Lower leg skin (tissue), 4 donors: ENCODE data around the gene CCNQ. TPM values are rescaled to one million over a fixed set of nuclear protein-coding genes. Genes with fewer than 3 reads are reported as not detected.
A peak's percentile ranks its signal among the peaks of the same experiment; 100 is the strongest.

Experiments used
- DNase-seq, 2 donors: peaks; one replicate each; pipeline ENCODE4 v3.0.0-alpha.2; 2019; ENCODE audit warnings: low spot score in 2 of 2
- H3K4me3 ChIP-seq: fragments of 200-600 bp; sonication (generic); 2 replicates; pipeline ENCODE4 v1.5.1; 2017; ENCODE audit warnings: mild to moderate bottlenecking, low read depth; ENCODE audit not compliant: poor library complexity, severe bottlenecking
- CTCF ChIP-seq, 3 donors: fragments of 450-650 bp; IDR thresholded peaks; one replicate each; pipeline ENCODE4 v1.5.1; 2016; ENCODE audit warnings: antibody characterized with exemption in 3 of 3, mild to moderate bottlenecking in 3 of 3, moderate library complexity in 2 of 3
- POLR2A ChIP-seq, 2 donors: fragments of 450-650 bp; IDR thresholded peaks; one replicate each; pipeline ENCODE4 v1.6.1; 2016 to 2017; ENCODE audit warnings: antibody characterized with exemption in 2 of 2, mild to moderate bottlenecking in 1 of 2, moderate library complexity in 1 of 2
- WGBS, 2 donors: methylation state at CpG; one replicate each; pipeline ENCODE4 v1.1.5; 2018; 5-methylcytosine and 5-hydroxymethylcytosine counted together
- intact Hi-C: fragments of 100-400 bp; cut with DNase I; formaldehyde crosslinking; loops from one replicate; pipeline ENCODE4 v1.15.0; 2023; ENCODE audit warnings: low total_unique reads
- total RNA-seq, 4 donors: library from RNA; depleted of rRNA; stranded (reverse); fragments of >200 nt; gene quantifications; one replicate each; pipeline ENCODE4 v1.1.0, GENCODE V29; 2016

CCNQ gene
- total RNA-seq, 4 donors from 2014 or later, result 20.7 to 35.7 (median 28.5) TPM

DNA sequence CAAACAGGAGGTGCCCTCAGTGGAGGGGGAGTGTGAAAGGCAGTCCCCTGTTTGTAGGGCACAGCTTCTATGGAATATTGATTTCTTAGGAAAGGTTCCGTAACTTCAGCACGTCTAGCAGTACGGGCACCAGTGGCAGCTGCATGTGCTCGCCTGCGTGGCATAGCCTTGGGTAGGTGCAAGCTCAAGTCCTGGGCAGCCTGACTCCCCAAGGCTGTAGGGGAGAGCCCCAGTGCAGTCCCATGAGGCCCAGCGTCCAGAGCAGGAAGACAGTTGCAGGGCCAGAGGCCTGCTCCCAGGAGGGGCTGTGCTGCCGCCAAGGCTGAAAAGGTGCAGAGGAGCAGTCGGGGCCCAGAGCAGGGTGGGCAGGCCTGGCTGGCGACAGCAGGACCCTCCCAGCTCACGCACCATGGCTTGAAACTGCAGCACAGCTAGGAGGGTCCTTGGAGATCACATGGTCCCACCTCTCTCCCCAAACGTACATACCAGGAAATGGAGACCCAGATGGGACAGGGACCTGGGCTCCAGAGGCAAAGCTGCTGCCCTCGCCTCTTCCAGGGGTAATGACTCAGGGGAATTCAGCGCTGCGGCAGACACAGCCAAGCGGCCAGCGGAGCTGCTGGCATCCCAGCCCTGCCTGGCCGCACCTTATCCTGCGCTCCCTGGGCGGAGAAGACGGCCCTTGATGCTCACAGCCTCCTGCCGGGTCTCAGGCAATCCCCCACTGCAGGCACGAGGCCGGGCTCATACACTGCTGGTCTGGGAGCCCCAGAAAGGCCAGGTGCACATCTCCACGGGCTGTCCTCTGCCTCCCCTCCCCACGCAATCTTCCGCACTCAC lies 42.0 kb upstream of the CCNQ start:
- WGBS, 2 donors, result 67 to 80% methylated on average over 1 to 17 of the region's 26 CpGs
- no peak overlapping the region for H3K4me3 ChIP-seq
- intact Hi-C loops, result no loop called here
- TF ChIP-seq POLR2A (IDR thresholded peaks at IDR 0.05), result no peak
- no peak for TF ChIP-seq CTCF (IDR thresholded peaks at IDR 0.05)
- DNase-seq, result peak in 1 of 2 donors; percentile 66

- TF ChIP-seq CTCF (IDR thresholded peaks at IDR 0.05) (no peak), POLR2A (IDR thresholded peaks at IDR 0.05) (no peak)
- 79 to 85% methylated on average over 8 to 23 of the region's 23 CpGs for WGBS, 2 donors
- DNase-seq, result peak in 1 of 2 donors; percentile 74
- intact Hi-C loops, result no loop called here
- no peak overlapping the region for H3K4me3 ChIP-seq
Measured at GRCh38 chrX:153640045-153640686, 41.2 kb upstream of the CCNQ start.

DNA sequence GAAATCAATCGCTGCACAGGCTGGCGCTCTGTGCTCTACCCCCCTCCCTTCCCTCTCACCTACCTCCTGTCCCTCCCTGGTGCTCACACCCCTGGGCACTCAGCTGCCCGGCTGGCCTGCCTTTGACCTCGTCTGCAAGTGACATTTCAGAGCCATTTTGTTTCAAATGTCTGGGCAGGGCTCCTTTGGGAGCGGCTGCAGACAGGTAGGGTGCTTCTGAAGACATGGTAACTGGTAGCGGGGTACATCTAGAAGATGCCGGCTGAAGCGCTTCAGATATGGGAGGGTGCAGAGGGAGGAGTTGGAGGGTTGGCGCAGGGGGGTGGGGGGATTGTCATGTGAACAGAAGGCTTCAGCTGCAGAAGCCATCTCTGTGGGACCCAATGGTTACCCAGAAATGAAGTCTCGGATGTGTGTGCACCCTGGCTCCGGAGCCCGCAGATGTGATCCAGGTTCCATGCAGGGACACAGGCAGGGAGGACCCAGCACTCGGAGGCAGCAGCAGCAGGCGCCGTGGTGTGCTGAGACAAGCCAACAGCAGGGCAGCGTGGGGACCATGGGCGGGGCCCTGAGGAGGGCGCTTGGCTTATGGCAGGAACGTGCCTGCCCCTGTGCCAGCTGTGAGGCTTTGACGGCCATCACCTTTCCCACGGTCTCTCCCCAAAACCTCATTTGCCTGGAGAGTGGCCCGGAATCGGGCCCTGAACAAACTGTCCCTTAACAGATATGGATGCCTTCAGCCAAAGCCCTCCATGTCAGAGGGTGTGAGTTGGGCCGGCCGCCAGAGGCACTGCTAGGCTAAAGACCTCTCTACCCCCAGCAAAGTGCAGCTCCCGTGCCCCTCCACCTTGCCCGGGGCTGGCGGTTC lies 40.5 kb upstream of the CCNQ start:
- WGBS, 2 donors, result 73 to 76% methylated on average over 17 to 27 of the region's 28 CpGs
- DNase-seq, result peak in 1 of 2 donors; percentile 77
- no peak overlapping the region for H3K4me3 ChIP-seq
- intact Hi-C loops, result no loop called here
- TF ChIP-seq POLR2A (IDR thresholded peaks at IDR 0.05) (no peak), CTCF (IDR thresholded peaks at IDR 0.05) (no peak)

- TF ChIP-seq POLR2A (IDR thresholded peaks at IDR 0.05) (no peak), CTCF (IDR thresholded peaks at IDR 0.05) (no peak)
- H3K4me3 ChIP-seq, result no peak overlapping the region
- intact Hi-C loops, result no loop called here
- peak in 1 of 2 donors; percentile 77 for DNase-seq
- WGBS, 2 donors, result 61 to 70% methylated on average over 12 to 20 of the region's 20 CpGs
Measured at GRCh38 chrX:153638436-153639176, 39.7 kb upstream of the CCNQ start.

DNA sequence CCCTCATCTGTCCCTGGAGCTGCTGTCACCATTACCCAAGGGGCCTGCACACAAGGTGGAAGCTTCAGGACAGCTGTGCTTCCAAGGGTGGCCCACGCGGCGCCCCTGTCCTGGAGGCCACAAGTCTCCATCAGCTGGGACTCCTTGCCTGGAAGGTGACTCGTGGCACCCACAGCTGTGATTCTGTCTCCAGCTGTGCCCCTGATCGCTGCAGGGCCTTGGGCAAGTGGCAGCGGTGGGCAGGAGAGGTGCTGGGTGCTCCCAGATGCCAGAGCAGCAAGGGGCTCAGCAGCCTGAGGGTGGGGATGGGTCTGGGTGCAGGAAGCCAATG lies 39.1 kb upstream of the CCNQ start:
- intact Hi-C loops, result no loop called here
- peak in 1 of 2 donors; percentile 50 for DNase-seq
- WGBS, 2 donors, result 80 to 93% methylated on average over 1 to 6 of the region's 6 CpGs
- no peak for TF ChIP-seq CTCF (IDR thresholded peaks at IDR 0.05)
- TF ChIP-seq POLR2A (IDR thresholded peaks at IDR 0.05), result no peak
- no peak overlapping the region for H3K4me3 ChIP-seq
